Spinal cord (tissue), 10 donors: Measurements from ENCODE around the gene PLEKHG7. TPM values are rescaled to one million over a fixed set of nuclear protein-coding genes. Genes with fewer than 3 reads are reported as not detected.

ENCODE experiments used
- DNase-seq, 6 donors: peaks; one replicate each; pipeline versions ENCODE4 v3.0.0 to v3.0.0-alpha.2; 2013 to 2015; ENCODE audit warnings: low spot score in 6 of 6, low read depth in 4 of 6
- H3K27ac ChIP-seq: one replicate; pipeline ENCODE4 v1.5.1; 2013; ENCODE audit warnings: low read depth, low read length, control low read depth
- H3K27me3 ChIP-seq: one replicate; pipeline ENCODE4 v1.6.1; 2013; ENCODE audit warnings: low read length; ENCODE audit not compliant: control insufficient read depth, insufficient read depth
- H3K36me3 ChIP-seq: one replicate; pipeline ENCODE4 v1.6.1; 2013; ENCODE audit warnings: low read length; ENCODE audit not compliant: control insufficient read depth, insufficient read depth
- H3K4me1 ChIP-seq: one replicate; pipeline ENCODE4 v1.6.1; 2013; ENCODE audit warnings: low read length; ENCODE audit not compliant: control insufficient read depth, insufficient read depth
- H3K4me3 ChIP-seq: one replicate; pipeline ENCODE4 v1.5.1; 2013; ENCODE audit warnings: low read depth, low read length, control low read depth
- H3K9me3 ChIP-seq: one replicate; pipeline ENCODE4 v1.6.1; 2013; ENCODE audit warnings: low read length; ENCODE audit not compliant: control insufficient read depth, insufficient read depth
- WGBS: methylation state at CpG from one replicate; pipeline ENCODE4 v1.1.5; 2013; ENCODE audit warnings: missing lambda C conversion rate; ENCODE audit not compliant: insufficient coverage; 5-methylcytosine and 5-hydroxymethylcytosine counted together
- polyA plus RNA-seq, 2 donors: library from polyadenylated mRNA; unstranded; fragments of 120-200 nt; gene quantifications; one replicate each; pipeline ENCODE4 v1.2.1, GENCODE V29; 2013; ENCODE audit not compliant: insufficient read length in 2 of 2
- total RNA-seq, 2 donors: library from RNA; depleted of rRNA in 1 of 2; stranded (reverse); fragments of 120-200 nt in 1 of 2; fragments of >200 nt in 1 of 2; gene quantifications; one replicate each; pipeline versions ENCODE4 v1.2.3 to v1.2.4, GENCODE V29; 2013 to 2014
- donor health status: healthy.

Gene PLEKHG7
- total and polyA plus RNA-seq, 4 donors: not detected

DNA sequence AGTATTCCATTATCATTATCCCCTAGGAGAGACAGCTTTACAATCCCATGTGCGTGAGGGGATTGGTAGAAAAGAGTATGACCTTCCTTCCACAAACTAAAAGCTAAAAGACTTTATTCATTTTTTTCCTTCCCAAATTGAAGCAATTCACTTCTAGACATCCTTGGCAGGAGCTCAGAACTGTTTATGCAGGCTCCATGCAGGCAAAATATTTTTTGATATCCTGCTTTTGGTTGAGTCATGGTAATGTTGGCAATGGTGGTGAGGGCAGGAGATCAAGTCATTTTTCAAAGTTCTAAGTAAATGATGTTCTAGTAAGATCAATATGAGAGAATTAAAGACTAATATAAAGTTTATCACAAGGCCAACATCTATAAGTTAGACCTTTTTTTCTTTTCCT lies 1.3 kb upstream of the PLEKHG7 start:
- H3K27me3 ChIP-seq: no peaks in the 10 kb centered on the region
- H3K4me1 ChIP-seq: no peaks in the 10 kb centered on the region
- no peak for DNase-seq
- no peak overlapping the region for H3K4me3 ChIP-seq
- H3K27ac ChIP-seq: no peak overlapping the region
- no peaks in the 10 kb centered on the region for H3K36me3 ChIP-seq
- no peaks in the 10 kb centered on the region for H3K9me3 ChIP-seq
- no CpG with 5 or more reads among the region's 1 CpG for WGBS

DNA sequence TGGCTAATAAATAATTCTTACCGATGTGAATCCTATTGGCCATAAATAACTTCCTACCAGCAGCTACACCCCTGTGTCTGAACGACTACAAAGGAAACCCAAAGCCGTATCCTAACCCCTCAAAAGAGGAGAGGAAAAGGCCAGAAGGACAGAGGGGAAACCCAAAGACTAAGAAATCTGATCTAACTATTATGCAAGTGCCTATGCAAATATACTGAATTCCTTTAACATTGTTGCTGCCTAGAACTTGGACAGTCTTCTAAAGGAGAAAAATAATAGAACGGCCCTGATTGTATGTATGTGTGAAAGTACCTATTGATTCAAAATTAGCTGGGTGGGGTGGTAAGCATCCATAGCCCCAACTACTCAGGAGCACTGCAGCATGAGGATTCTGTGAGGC lies 997 bp downstream of the PLEKHG7 start:
- Histone ChIP-seq H3K4me1 (no peaks in the 10 kb centered on the region), H3K27me3 (no peaks in the 10 kb centered on the region), H3K9me3 (no peaks in the 10 kb centered on the region), H3K27ac (no peak overlapping the region), H3K36me3 (no peaks in the 10 kb centered on the region), H3K4me3 (no peak overlapping the region)
- no CpG with 5 or more reads among the region's 4 CpGs for WGBS
- DNase-seq: no peak

DNA sequence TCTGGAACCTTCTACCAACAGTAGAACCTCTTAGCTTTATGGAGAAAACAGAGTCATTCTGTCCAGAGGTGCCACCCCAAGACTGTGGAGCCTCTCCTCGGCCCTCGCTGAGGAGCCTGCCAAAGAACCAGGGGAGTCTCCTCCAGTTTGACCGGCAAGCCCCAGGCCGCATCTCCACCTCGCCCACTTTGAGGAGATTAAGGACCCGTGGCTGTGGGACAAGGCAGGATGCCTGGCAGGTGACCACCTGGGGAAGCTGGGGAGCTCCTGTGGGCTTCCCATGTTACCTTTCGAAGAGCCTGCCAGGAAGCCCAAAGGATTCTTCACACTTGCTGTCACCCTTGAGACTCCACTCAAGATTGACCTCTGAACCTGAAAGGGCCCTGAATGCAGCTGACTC lies 3.8 kb downstream of the PLEKHG7 start:
- H3K4me3 ChIP-seq: no peak overlapping the region
- H3K4me1 ChIP-seq: no peaks in the 10 kb centered on the region
- no peak overlapping the region for H3K27ac ChIP-seq
- no peaks in the 10 kb centered on the region for H3K36me3 ChIP-seq
- no peak for DNase-seq
- WGBS: 95% methylated on average over 7 of the region's 7 CpGs
- H3K27me3 ChIP-seq: no peaks in the 10 kb centered on the region
- H3K9me3 ChIP-seq: no peaks in the 10 kb centered on the region

DNA sequence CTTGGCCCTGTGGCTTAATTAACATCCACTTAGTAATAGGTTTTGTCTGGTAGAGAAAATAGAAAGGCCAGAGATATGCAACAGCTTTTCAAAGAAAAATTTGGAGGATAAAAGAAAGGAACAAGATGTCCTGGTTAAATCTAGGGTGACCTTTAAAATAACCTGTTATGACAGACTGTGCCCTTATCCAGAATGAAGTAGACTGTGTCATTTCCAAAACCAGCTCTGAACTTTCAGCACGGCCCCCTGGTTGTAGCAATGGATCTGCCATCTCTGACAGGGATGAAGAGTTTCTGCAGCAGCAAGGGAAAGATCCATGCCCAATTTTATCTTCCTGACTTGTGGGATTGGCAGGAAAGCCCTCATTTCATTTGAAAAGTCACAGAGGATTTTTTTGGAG lies 5.1 kb downstream of the PLEKHG7 start:
- DNase-seq: no peak
- WGBS: 100% methylated on average over 1 of the region's 1 CpG
- no peaks in the 10 kb centered on the region for H3K9me3 ChIP-seq
- H3K27ac ChIP-seq: no peak overlapping the region
- H3K27me3 ChIP-seq: no peaks in the 10 kb centered on the region
- no peak overlapping the region for H3K4me3 ChIP-seq
- H3K4me1 ChIP-seq: no peaks in the 10 kb centered on the region
- H3K36me3 ChIP-seq: no peaks in the 10 kb centered on the region

DNA sequence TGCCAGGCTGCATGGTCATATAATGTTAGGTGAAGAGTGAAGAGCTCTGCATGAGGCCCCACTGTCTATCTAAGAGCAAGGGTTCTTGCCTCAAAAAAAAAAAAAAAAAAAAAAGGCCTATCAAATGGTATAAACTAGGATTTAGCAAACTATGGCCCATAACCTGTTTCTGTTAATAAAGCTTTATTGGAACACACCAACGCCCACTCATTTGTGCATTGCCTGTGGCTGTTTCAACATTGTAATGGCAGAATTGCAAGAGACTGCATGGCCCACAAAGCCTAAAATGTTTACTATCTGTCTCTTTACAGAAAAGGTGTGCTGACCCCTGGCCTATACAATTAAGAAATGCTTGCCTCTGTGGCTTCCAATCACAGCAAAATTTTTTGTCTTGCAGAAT lies 12.8 kb downstream of the PLEKHG7 start:
- Histone ChIP-seq H3K27ac (no peak overlapping the region), H3K27me3 (no peaks in the 10 kb centered on the region), H3K4me1 (no peaks in the 10 kb centered on the region), H3K4me3 (no peak overlapping the region), H3K36me3 (no peaks in the 10 kb centered on the region), H3K9me3 (no peaks in the 10 kb centered on the region)
- no peak for DNase-seq
- WGBS: 0% methylated on average over 1 of the region's 1 CpG

DNA sequence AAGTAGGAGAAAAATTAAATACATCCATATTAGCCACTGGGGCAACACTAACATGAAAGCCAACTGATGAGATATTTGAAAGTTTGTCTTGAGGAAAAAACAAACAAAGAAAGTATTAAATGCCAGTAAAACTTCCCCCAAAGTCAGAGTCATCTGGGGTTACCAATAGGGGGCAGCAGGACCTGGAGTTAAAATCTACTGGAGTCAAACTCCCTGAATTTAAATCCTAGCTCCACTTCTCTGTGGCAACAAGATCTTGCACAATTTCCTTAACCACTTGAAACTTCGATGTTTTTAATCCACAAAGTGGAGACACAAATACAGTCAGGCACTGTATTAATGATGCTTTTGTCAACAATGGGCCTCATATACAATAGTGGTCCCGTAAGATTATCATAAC lies 14.4 kb downstream of the PLEKHG7 start:
- DNase-seq: no peak
- no peaks in the 10 kb centered on the region for H3K9me3 ChIP-seq
- no peaks in the 10 kb centered on the region for H3K36me3 ChIP-seq
- WGBS: no CpG with 5 or more reads among the region's 2 CpGs
- H3K27ac ChIP-seq: no peak overlapping the region
- no peaks in the 10 kb centered on the region for H3K27me3 ChIP-seq
- H3K4me1 ChIP-seq: no peaks in the 10 kb centered on the region
- no peak overlapping the region for H3K4me3 ChIP-seq

DNA sequence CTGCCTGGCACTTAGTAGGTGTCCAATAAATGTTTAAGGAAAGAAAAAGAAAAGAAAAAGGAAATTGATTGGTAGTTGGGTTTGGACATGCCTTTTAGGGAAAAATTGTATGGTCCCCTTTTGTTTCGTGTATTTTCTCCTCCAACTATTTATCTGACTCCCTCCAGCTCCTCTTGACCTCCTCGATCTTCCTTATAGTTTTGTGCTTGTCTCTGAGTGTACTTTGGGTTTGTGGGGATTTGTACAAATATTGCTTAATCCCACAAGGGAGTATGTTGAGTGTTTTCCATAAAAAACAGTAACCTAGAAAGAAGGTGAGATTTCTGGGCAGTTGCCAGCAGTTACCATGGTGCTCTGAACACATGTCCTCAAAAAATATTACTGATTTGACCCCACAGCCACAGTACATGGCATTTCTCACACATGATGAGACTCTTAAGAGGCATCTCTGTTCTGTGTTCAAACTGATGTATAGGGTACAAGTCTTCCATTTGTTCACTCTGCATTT lies 15.7 kb downstream of the PLEKHG7 start:
- Histone ChIP-seq H3K27ac (no peak overlapping the region), H3K4me1 (no peaks in the 10 kb centered on the region), H3K9me3 (no peaks in the 10 kb centered on the region), H3K27me3 (no peaks in the 10 kb centered on the region), H3K36me3 (no peaks in the 10 kb centered on the region), H3K4me3 (no peak overlapping the region)
- WGBS: no CpG with 5 or more reads among the region's 2 CpGs
- DNase-seq: no peak

DNA sequence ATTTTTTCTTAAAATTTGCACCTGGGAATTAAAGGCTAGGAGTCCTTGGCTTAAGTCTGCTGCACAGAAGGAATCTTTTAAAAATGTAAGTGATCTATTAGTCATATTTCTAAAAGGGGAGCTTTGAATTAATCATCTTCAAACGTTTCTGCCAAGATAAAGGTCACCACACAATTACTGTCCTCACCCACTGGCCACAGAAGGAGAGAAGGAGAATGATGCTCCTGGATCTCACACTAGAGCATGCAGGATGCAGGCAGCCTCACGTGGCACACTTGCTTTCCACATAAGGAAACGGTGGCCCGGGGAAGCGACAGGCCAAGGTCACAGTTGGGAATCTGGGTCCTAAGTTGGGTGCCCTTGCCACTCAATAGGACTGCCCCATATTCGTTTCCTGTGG lies 16.9 kb downstream of the PLEKHG7 start:
- Histone ChIP-seq H3K27me3 (no peaks in the 10 kb centered on the region), H3K4me1 (no peaks in the 10 kb centered on the region), H3K27ac (no peak overlapping the region), H3K4me3 (no peak overlapping the region), H3K9me3 (no peaks in the 10 kb centered on the region), H3K36me3 (no peaks in the 10 kb centered on the region)
- 69% methylated on average over 4 of the region's 6 CpGs for WGBS
- no peak for DNase-seq

DNA sequence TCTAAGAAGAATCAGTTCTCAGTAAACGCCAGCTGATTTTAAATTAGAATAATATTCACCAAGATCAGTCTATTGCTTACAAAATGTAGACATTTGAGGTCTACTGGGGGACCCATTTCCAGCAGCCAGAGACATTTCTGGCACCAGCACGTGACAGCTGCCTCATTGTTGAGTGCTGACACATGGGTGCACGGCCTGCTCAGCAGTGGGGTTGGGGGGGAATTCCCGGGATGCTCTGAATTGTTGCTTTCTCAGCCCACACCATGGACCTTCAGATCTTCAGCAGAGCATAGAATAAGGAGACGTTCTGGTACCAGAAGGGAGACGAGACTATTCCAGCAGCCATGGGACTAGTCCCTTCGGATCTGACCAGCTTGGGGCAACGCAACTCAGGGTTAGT lies 18.3 kb downstream of the PLEKHG7 start:
- WGBS: 81% methylated on average over 6 of the region's 8 CpGs

DNA sequence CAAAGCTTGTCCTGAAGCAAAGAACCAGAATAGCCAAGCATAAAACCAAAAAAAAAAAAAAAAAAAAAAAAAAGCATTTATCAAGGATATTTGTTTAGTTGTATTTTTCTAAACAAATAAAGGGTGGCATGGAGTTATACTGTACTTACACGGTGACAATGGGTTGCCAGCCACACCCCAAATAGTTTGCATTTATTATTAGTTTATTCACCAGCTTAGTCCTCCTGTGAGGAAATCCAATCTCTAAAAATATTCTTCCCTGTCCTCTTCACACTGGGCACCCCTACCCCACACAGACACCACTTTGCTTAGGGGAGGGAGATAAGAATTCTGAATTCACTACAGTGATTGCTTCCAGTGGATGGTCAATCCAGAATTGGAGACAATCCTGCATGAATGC lies 18.9 kb downstream of the PLEKHG7 start:
- Histone ChIP-seq H3K27ac (no peak overlapping the region), H3K4me1 (no peaks in the 10 kb centered on the region), H3K27me3 (no peaks in the 10 kb centered on the region), H3K4me3 (no peak overlapping the region), H3K9me3 (no peaks in the 10 kb centered on the region), H3K36me3 (no peaks in the 10 kb centered on the region)
- no peak for DNase-seq
- no CpG with 5 or more reads among the region's 1 CpG for WGBS

More for the DNA sequence above, 18.3 kb downstream of the PLEKHG7 start:
- no peak overlapping the region for H3K27ac ChIP-seq
- H3K9me3 ChIP-seq: no peaks in the 10 kb centered on the region
- DNase-seq: no peak
- no peak overlapping the region for H3K4me3 ChIP-seq
- H3K36me3 ChIP-seq: no peaks in the 10 kb centered on the region
- no peaks in the 10 kb centered on the region for H3K4me1 ChIP-seq
- no peaks in the 10 kb centered on the region for H3K27me3 ChIP-seq
